Muscle of leg (tissue), 11 donors: ENCODE data around the gene PRELID3B. TPM values are rescaled to one million over a fixed set of nuclear protein-coding genes. Genes with fewer than 3 reads are reported as not detected.

Experiments
- DNase-seq: peaks from one replicate; pipeline ENCODE4 v3.0.0; 2013
- H3K27ac ChIP-seq: one replicate; pipeline ENCODE4 v1.5.1; 2013; ENCODE audit warnings: mild to moderate bottlenecking, low read length, control low read depth
- H3K27me3 ChIP-seq: one replicate; pipeline ENCODE4 v1.6.1; 2013; ENCODE audit warnings: low read length; ENCODE audit not compliant: control insufficient read depth, insufficient read depth
- H3K36me3 ChIP-seq: one replicate; pipeline ENCODE4 v1.6.1; 2013; ENCODE audit warnings: low read length; ENCODE audit not compliant: control insufficient read depth, insufficient read depth
- H3K4me1 ChIP-seq: one replicate; pipeline ENCODE4 v1.6.1; 2013; ENCODE audit warnings: low read length; ENCODE audit not compliant: control insufficient read depth, insufficient read depth
- H3K4me3 ChIP-seq: one replicate; pipeline ENCODE4 v1.5.1; 2013; ENCODE audit warnings: low read length, control low read depth
- H3K9me3 ChIP-seq: replicated peaks from 2 replicates; pipeline ENCODE4 v1.6.1; 2013; ENCODE audit warnings: low read depth, low read length; ENCODE audit not compliant: control insufficient read depth
- WGBS: methylation state at CpG from one replicate; pipeline ENCODE4 v1.1.5; 2013; ENCODE audit warnings: missing lambda C conversion rate; ENCODE audit not compliant: insufficient coverage; 5-methylcytosine and 5-hydroxymethylcytosine counted together
- polyA plus RNA-seq, 8 donors: library from polyadenylated mRNA; unstranded; fragments of 120-200 nt; gene quantifications; one replicate each; pipeline versions ENCODE4 v1.2.1 to v1.2.3, GENCODE V29; 2013; ENCODE audit warnings: inconsistent platforms in 1 of 8, low replicate concordance in 1 of 8; ENCODE audit not compliant: insufficient read length in 8 of 8, insufficient read depth in 1 of 8
- total RNA-seq: library from RNA; stranded (reverse); fragments of 120-200 nt; gene quantifications from one replicate; pipeline ENCODE4 v1.2.4, GENCODE V29; 2013

The PRELID3B gene
- total and polyA plus RNA-seq, 9 donors = 39.3 to 52.8 (median 49.8) TPM

DNA sequence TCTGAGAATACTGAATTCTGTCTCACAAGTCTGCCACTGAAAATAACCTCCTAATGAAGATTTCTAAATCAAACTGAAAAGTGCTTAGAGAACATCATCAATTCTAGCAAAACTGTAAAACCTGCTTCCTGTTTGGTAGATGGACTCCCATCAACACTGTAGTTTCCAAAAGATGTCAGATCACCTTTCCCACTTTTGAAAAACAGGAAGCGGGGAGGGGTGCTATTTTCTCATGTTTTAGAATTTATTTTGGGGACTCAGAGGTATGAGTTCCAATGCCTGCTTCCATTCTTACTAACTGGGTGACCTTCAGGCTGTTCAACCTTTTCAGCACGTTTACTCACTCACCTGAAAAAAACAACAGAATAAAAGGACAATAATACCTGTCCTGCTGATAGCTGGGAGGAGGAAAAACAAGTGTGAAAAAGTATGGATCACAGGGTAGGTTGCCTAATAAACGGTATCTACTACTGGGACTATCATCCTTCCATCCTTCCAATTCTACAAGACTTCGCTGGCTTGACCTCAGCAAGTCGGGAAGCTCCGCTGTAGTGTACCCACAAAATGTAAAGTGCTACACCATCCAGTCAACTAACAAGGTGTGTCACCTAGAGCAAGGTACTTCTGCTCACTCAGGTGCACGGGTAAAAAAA is 11.5 kb downstream of the PRELID3B start:
- Histone ChIP-seq H3K27me3 (no peaks in the 10 kb centered on the region), H3K27ac (no peak overlapping the region), H3K9me3 (no peaks in the 10 kb centered on the region), H3K4me1 (peaks cover 14% of the 10 kb centered on the region), H3K4me3 (peak overlapping the region; percentile 87), H3K36me3 (peaks cover 29% of the 10 kb centered on the region)
- WGBS = 81% methylated on average over 4 of the region's 7 CpGs
- no peak for DNase-seq

DNA sequence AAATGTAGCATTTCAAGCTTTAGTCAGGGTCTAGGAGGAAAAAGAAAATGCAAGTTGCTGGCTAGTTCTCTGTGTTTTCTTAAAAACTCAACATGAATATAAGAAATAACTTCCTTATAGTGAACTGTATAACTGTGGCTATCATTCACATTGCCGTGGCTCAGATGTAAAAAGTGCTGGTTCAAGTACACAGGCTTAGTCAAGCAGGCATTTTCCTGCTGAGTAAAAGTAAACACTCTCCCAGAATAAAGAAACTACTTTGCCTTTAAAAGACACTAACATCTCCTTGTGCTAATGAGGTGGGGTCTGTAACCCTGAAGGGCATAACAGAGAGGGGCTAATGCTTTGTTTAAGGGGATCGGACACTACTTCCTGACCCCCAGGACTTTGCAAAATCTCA is 13.8 kb downstream of the PRELID3B start:
- Histone ChIP-seq H3K27me3 (no peaks in the 10 kb centered on the region), H3K4me1 (peaks cover 14% of the 10 kb centered on the region)

DNA sequence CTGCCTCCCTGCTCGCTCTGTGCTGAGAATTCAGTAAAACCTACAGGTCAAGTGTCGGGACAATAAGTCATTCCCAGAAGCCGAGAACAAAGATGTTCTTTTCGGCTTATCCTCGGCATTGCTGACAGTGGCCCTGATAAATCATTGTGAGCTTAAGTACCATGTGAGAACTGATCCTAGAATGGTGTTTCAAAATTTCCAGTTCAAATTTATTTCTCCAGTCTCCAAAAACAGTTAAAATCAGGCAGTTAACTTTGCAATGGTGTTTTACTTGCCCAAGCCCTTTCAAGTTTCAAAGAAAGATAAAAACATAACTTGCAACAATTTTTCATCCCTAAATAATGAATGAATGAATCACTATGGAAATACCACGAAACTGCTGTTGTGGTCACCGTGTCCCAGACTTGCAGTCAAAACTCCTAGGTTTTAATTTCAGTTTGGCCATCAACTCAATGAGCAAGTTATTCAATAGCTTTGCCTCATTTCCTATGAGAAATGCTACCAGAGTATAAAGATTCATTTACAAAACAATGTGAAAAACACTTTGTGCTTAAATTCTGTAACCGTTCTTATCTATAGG is 14.8 kb downstream of the PRELID3B start:
- no peak for DNase-seq
- Histone ChIP-seq H3K9me3 (no peaks in the 10 kb centered on the region), H3K36me3 (peaks cover 41% of the 10 kb centered on the region), H3K27me3 (no peaks in the 10 kb centered on the region), H3K27ac (no peak overlapping the region), H3K4me1 (peaks cover 13% of the 10 kb centered on the region), H3K4me3 (no peak overlapping the region)
- 41% methylated on average over 5 of the region's 8 CpGs for WGBS

More for the DNA sequence above, 13.8 kb downstream of the PRELID3B start:
- DNase-seq = no peak
- no peak overlapping the region for H3K4me3 ChIP-seq
- no peak overlapping the region for H3K27ac ChIP-seq
- no peaks in the 10 kb centered on the region for H3K9me3 ChIP-seq
- WGBS = no CpG with 5 or more reads among the region's 2 CpGs
- H3K36me3 ChIP-seq = peaks cover 35% of the 10 kb centered on the region

DNA sequence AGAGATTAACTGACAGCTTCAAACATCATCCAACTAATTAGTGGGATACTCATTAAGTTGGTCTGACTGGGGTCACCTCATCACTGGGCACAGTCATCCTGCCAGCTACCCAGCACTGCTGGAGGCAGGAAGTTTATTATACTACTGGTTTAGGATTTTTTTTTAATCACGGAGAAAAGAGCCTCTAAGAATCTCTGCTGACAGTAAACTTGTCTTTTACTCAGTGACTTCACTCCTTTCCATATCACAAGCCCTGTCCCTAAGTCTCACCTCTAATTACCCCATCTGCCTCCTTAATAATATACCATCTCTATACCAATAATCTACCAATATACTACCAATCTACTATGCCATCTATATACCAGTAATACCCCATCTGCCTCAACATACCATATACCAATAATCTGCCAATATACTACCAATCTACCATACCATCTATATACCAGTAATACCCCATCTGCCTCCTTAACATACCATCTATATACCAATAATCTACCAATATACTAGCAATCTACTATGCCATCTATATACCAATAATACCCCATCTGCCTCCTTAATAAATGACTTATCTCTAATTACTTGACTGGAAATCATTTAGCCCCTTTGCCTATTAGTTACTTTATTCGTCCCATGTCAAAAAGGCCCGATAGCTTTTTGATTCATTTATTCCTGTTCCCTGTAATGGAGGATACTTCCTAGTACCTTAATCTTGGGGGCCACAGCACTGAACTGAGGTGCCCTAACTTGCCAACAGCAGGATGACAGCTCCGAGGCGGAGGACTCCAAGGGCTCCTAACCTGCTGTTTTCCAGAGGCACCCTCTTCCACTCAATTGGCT is 15.5 kb downstream of the PRELID3B start:
- Histone ChIP-seq H3K36me3 (peaks cover 44% of the 10 kb centered on the region), H3K4me1 (peaks cover 10% of the 10 kb centered on the region), H3K4me3 (no peak overlapping the region), H3K27me3 (no peaks in the 10 kb centered on the region), H3K27ac (no peak overlapping the region), H3K9me3 (no peaks in the 10 kb centered on the region)
- 76% methylated on average over 3 of the region's 5 CpGs for WGBS
- no peak for DNase-seq

DNA sequence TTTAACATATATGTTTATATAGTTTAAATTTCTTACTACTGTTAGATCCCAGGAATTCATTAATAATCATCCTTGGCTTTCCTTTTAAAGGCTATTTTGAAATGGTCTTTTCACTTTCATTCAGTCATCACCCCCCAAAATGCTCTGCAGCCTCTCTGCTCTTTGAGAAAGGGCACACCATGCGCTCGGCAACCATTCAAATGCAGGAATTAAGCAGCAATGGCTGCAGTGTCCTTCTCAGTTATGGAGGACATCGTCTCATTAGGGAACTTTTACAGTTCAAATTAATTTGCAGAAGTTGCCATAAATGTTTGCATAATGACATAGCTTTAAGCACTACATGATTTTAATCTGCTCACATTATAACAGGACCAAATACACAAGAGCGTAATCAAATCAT is 17.1 kb downstream of the PRELID3B start:
- Histone ChIP-seq H3K36me3 (peaks cover 42% of the 10 kb centered on the region), H3K27ac (no peak overlapping the region), H3K9me3 (no peaks in the 10 kb centered on the region), H3K27me3 (no peaks in the 10 kb centered on the region), H3K4me1 (peaks cover 2% of the 10 kb centered on the region), H3K4me3 (no peak overlapping the region)
- WGBS = 100% methylated on average over 1 of the region's 4 CpGs
- no peak for DNase-seq

DNA sequence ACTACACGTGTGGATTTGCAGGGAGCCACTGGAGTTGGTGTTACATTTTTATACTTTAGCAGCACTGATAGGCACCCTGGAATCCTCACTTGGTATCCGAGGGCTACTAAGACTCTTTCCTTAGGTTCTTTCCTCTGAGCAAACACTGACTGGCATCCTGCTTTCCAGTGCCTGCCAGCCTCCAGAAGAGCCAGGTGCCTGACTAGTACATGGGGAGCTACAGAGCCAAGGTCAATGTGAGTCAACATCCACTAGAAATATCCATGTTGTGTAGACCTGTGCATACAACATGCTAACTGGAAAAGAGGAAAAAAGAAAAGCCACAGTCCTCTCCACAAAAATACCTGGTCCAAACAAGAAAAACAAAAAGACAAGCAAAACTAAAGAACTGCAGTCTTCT is 17.5 kb downstream of the PRELID3B start:
- Histone ChIP-seq H3K36me3 (peaks cover 42% of the 10 kb centered on the region), H3K4me3 (no peak overlapping the region), H3K27me3 (no peaks in the 10 kb centered on the region), H3K27ac (no peak overlapping the region), H3K4me1 (peaks cover 2% of the 10 kb centered on the region), H3K9me3 (no peaks in the 10 kb centered on the region)
- DNase-seq = no peak
- 60% methylated on average over 1 of the region's 2 CpGs for WGBS

DNA sequence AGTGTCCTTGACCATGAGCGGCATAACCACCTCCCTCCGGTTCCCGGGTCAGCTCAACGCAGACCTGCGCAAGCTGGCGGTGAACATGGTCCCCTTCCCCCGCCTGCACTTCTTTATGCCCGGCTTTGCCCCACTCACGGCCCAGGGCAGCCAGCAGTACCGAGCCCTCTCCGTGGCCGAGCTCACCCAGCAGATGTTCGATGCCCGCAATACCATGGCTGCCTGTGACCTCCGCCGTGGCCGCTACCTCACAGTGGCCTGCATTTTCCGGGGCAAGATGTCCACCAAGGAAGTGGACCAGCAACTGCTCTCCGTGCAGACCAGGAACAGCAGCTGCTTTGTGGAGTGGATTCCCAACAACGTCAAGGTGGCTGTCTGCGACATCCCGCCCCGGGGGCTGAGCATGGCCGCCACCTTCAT is 18.5 kb downstream of the PRELID3B start:
- peaks cover 37% of the 10 kb centered on the region for H3K36me3 ChIP-seq
- no peak for DNase-seq

DNA sequence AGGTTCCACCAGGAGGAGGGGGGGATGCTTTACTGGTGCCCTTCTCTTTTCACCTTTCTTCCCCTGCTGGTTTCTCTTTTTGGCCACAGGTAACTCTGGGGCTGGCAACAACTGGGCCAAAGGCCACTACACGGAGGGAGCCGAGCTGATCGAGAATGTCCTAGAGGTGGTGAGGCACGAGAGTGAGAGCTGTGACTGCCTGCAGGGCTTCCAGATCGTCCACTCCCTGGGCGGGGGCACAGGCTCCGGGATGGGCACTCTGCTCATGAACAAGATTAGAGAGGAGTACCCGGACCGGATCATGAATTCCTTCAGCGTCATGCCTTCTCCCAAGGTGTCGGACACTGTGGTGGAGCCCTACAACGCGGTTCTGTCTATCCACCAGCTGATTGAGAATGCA is 19.0 kb downstream of the PRELID3B start:
- H3K36me3 ChIP-seq = peaks cover 32% of the 10 kb centered on the region
- no peaks in the 10 kb centered on the region for H3K27me3 ChIP-seq
- no peak overlapping the region for H3K4me3 ChIP-seq
- no peaks in the 10 kb centered on the region for H3K9me3 ChIP-seq
- no peaks in the 10 kb centered on the region for H3K4me1 ChIP-seq
- H3K27ac ChIP-seq = no peak overlapping the region
- WGBS = 97% methylated on average over 13 of the region's 13 CpGs
- DNase-seq = no peak

More for the DNA sequence above, 18.5 kb downstream of the PRELID3B start:
- H3K4me3 ChIP-seq = no peak overlapping the region
- H3K27me3 ChIP-seq = no peaks in the 10 kb centered on the region
- H3K4me1 ChIP-seq = peaks cover 2% of the 10 kb centered on the region
- no peak overlapping the region for H3K27ac ChIP-seq
- WGBS = 96% methylated on average over 24 of the region's 24 CpGs
- H3K9me3 ChIP-seq = no peaks in the 10 kb centered on the region

DNA sequence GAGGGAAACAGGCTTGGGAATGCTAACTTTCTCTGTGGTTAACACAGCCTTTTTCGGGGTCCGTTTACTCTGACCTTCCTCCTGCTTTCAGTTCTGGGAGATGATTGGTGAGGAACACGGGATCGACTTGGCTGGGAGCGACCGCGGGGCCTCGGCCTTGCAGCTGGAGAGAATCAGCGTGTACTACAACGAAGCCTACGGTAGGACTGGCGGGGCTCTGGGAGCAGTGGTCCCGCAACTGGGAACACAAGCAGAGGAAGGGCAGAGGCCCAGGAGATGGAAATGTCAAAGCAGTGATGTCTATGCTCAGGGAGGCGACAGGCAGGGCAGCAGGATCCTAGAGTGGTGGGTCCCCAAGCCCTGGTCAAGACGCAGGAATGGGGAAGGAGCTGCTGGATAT is 19.8 kb downstream of the PRELID3B start:
- H3K27ac ChIP-seq = no peak overlapping the region
- no peak overlapping the region for H3K4me3 ChIP-seq
- no peaks in the 10 kb centered on the region for H3K9me3 ChIP-seq
- no peaks in the 10 kb centered on the region for H3K4me1 ChIP-seq
- DNase-seq = no peak
- 82% methylated on average over 15 of the region's 15 CpGs for WGBS
- H3K36me3 ChIP-seq = peaks cover 31% of the 10 kb centered on the region
- no peaks in the 10 kb centered on the region for H3K27me3 ChIP-seq

DNA sequence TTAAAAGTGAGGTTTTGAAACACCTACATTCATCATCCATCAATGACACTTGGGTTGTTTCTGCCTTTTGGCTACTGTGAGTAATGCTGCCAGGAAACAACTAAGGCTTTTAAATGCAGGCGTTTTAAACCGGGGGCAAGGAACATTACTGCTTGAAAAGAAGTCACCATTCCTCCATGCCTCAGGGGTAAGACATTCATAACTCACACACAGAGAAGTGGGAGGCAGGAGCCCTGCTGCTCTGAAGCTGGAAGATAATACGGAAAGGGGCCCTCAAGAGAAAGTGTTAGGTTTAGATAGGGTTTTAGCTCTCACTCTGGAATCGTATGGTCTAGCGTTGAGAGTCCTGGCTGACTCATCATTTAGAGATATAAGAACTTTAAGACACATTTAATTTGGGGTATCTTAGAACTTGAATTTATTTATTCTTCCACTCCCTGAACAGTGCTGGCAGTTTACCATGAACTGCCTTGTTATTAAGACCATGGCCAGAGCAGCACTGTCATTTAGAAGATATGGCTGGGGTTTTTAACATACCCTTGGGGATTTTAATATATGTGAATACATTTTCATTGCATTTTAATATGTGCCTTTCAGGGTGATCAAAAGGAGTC is 21.5 kb downstream of the PRELID3B start:
- Histone ChIP-seq H3K27ac (no peak overlapping the region), H3K9me3 (no peaks in the 10 kb centered on the region), H3K36me3 (peaks cover 24% of the 10 kb centered on the region), H3K27me3 (no peaks in the 10 kb centered on the region), H3K4me1 (no peaks in the 10 kb centered on the region), H3K4me3 (no peak overlapping the region)
- no CpG with 5 or more reads among the region's 5 CpGs for WGBS
- no peak for DNase-seq
